Ovary (tissue), 9 donors: ENCODE data around the gene CACNA2D3. TPM values are rescaled to one million over a fixed set of nuclear protein-coding genes. Genes with fewer than 3 reads are reported as not detected.

Source experiments
- DNase-seq, 5 donors: peaks; one replicate each; pipeline ENCODE4 v3.0.0-alpha.2; 2019 to 2020
- H3K27ac ChIP-seq, 2 donors: fragments of 200-600 bp; one replicate each; pipeline versions ENCODE4 v1.5.1 to v1.8.0; 2019 to 2022
- H3K27me3 ChIP-seq: fragments of 200-600 bp; one replicate; pipeline ENCODE4 v1.8.0; 2022
- H3K36me3 ChIP-seq: fragments of 200-600 bp; sonication (generic); one replicate; pipeline ENCODE4 v1.5.1; 2019
- H3K4me1 ChIP-seq: one replicate; pipeline ENCODE4 v1.8.1; 2013; ENCODE audit warnings: mild to moderate bottlenecking, moderate library complexity; ENCODE audit not compliant: insufficient read depth
- H3K4me3 ChIP-seq: fragments of 200-600 bp; sonication (generic); one replicate; pipeline ENCODE4 v1.5.1; 2017
- H3K9me3 ChIP-seq, 2 donors: fragments of 200-600 bp in 1 of 2; sonication (generic) in 1 of 2; one replicate each; pipeline versions ENCODE4 v1.5.1 to v1.8.1; 2013 to 2019; ENCODE audit warnings: mild to moderate bottlenecking in 1 of 2, moderate library complexity in 1 of 2
- EP300 ChIP-seq: sonication (generic); formaldehyde crosslinking; IDR thresholded peaks from one replicate; pipeline ENCODE4 v1.6.1; 2017; ENCODE audit warnings: antibody characterized with exemption
- POLR2A ChIP-seq: fragments of 450-650 bp; IDR thresholded peaks from one replicate; pipeline ENCODE4 v1.6.1; 2017; ENCODE audit warnings: antibody characterized with exemption, mild to moderate bottlenecking, moderate library complexity
- WGBS, 3 donors: extraction: QIAGEN DNeasy Blood & Tissue Kit in 1 of 3; methylation state at CpG; one replicate each; pipeline versions ENCODE4 v1.1.5 to v1.1.7; 2013 to 2017; 5-methylcytosine and 5-hydroxymethylcytosine counted together
- intact Hi-C, 4 donors: fragments of 100-400 bp; cut with DNase I; formaldehyde crosslinking; loops; one replicate each; pipeline versions ENCODE4 v1.11.0 to v1.15.1; 2022 to 2023
- polyA plus RNA-seq, 2 donors: library from polyadenylated mRNA; stranded (reverse); fragments of 200-250 nt in 1 of 2; fragments of 350-450 nt in 1 of 2; fragmentation: Illumina TruSeq in 1 of 2; extraction: RNeasy Lipid Tissue Mini Kit (QIAGEN cat#74804) in 1 of 2; gene quantifications; one replicate each; pipeline ENCODE4 v1.2.3, GENCODE V29; 2013 to 2014
- total RNA-seq, 7 donors: library from RNA; depleted of rRNA in 2 of 7; stranded (reverse); fragments of >200 nt in 2 of 7; fragmentation: NEBNext Ultra II Directional in 3 of 7; extraction: Animal tissue kit (Norgen Biotek cat#: 25700) in 3 of 7; gene quantifications; one replicate each; pipeline versions ENCODE4 v1.1.0 to v1.2.4, GENCODE V29; 2016 to 2023
- TF ChIP-seq, protein P1 (sequence below), 3 donors: fragments of 450-650 bp in 2 of 3; fragments of 200-600 bp in 1 of 3; IDR thresholded peaks; one replicate each; pipeline versions ENCODE4 v1.5.1 to v1.8.0; 2016 to 2022; ENCODE audit warnings: antibody characterized with exemption in 3 of 3, mild to moderate bottlenecking in 1 of 3
- donor health status: DM: no; HTN: no; CAD: no; lungs with moderate emphysema.
- donor health status: DM: no; HTN: no; CAD: no.
- donor health status: Bipolar disorder and iron deficiency.
- donor health status: DM: yes; HTN: yes; CAD: no.
- donor health status: DM: no; HTN: no; CAD: no.
- donor health status: DM: yes; HTN: yes; CAD: no.

Gene CACNA2D3
- total and polyA plus RNA-seq, 9 donors, result 2.0 to 10.1 (median 4.7) TPM

DNA sequence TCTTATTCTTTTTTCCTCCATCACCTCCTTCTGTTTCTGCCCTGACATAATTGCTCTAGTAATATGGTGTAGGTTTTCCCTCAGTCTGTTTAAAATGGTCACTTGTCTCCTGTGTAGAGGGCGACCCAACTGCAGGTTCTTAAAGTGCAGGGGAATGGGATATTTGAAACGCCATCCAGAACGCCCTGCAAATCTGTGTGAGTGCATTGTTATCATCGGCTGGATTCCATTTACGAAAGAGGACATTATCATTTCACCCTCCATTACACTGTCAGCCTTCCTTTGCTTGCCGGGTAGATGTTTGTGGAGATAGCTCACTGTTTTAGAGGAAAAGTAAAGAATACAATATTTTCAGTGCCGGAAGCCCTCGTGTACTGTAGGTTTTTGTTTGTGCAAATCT is 451.5 kb downstream of the CACNA2D3 start:
- no peaks in the 10 kb centered on the region for H3K9me3 ChIP-seq
- H3K36me3 ChIP-seq, result no peaks in the 10 kb centered on the region
- H3K4me3 ChIP-seq, result no peak overlapping the region
- 80 to 82% (median 82%) methylated on average over 8 of the region's 8 CpGs for WGBS, 3 donors
- intact Hi-C loops, result no loop called here
- H3K27ac ChIP-seq, result no peak overlapping the region
- no peak for DNase-seq
- TF ChIP-seq POLR2A (no peak), EP300 (no peak)
- TF ChIP-seq, protein P1, sequence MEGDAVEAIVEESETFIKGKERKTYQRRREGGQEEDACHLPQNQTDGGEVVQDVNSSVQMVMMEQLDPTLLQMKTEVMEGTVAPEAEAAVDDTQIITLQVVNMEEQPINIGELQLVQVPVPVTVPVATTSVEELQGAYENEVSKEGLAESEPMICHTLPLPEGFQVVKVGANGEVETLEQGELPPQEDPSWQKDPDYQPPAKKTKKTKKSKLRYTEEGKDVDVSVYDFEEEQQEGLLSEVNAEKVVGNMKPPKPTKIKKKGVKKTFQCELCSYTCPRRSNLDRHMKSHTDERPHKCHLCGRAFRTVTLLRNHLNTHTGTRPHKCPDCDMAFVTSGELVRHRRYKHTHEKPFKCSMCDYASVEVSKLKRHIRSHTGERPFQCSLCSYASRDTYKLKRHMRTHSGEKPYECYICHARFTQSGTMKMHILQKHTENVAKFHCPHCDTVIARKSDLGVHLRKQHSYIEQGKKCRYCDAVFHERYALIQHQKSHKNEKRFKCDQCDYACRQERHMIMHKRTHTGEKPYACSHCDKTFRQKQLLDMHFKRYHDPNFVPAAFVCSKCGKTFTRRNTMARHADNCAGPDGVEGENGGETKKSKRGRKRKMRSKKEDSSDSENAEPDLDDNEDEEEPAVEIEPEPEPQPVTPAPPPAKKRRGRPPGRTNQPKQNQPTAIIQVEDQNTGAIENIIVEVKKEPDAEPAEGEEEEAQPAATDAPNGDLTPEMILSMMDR (IDR thresholded peaks at IDR 0.05), result no peak
- no peaks in the 10 kb centered on the region for H3K27me3 ChIP-seq
- H3K4me1 ChIP-seq, result no peaks in the 10 kb centered on the region

GRCh38 chr3:54574906-54575617 is 452.7 kb downstream of the CACNA2D3 start:
- no peaks in the 10 kb centered on the region for H3K9me3 ChIP-seq
- no peaks in the 10 kb centered on the region for H3K36me3 ChIP-seq
- no peaks in the 10 kb centered on the region for H3K27me3 ChIP-seq
- no peak for DNase-seq
- intact Hi-C loops, result no loop called here
- no peak overlapping the region for H3K27ac ChIP-seq
- TF ChIP-seq POLR2A, result no peak
- no peak for TF ChIP-seq EP300
- TF ChIP-seq, protein P1 (IDR thresholded peaks at IDR 0.05), result no peak
- no peak overlapping the region for H3K4me3 ChIP-seq
- 91 to 96% (median 94%) methylated on average over 6 of the region's 6 CpGs for WGBS, 3 donors
- no peaks in the 10 kb centered on the region for H3K4me1 ChIP-seq

DNA sequence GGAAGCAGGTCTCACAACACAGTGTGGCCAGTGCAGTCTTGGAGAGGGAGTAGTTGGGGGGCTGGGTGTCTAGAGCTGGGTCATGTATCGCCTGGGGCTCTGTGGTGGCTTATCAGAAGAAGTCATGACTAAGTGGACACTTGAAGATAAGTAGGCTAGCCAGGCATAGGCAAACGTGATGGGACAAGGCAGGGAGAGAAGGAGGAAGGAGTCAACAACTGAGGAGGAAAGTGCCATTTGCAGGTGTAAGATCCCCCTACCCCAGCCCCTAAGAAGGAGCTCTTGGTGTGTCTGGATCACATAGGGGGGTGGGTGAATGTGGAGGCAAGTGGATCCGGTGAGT is 453.2 kb downstream of the CACNA2D3 start:
- Histone ChIP-seq H3K9me3 (no peaks in the 10 kb centered on the region), H3K36me3 (no peaks in the 10 kb centered on the region), H3K4me1 (no peaks in the 10 kb centered on the region), H3K4me3 (no peak overlapping the region), H3K27me3 (no peaks in the 10 kb centered on the region), H3K27ac (no peak overlapping the region)
- intact Hi-C loops, result no loop called here
- TF ChIP-seq POLR2A, result no peak
- TF ChIP-seq, protein P1 (IDR thresholded peaks at IDR 0.05), result no peak
- TF ChIP-seq EP300, result no peak
- WGBS, 3 donors, result 72 to 77% (median 74%) methylated on average over 3 of the region's 3 CpGs
- DNase-seq, result no peak

GRCh38 chr3:54577313-54577712 is 455.0 kb downstream of the CACNA2D3 start:
- intact Hi-C loops, result no loop called here
- Histone ChIP-seq H3K27ac (no peak overlapping the region), H3K9me3 (no peaks in the 10 kb centered on the region), H3K4me3 (no peak overlapping the region), H3K27me3 (no peaks in the 10 kb centered on the region), H3K36me3 (no peaks in the 10 kb centered on the region), H3K4me1 (no peaks in the 10 kb centered on the region)
- TF ChIP-seq, protein P1 (IDR thresholded peaks at IDR 0.05), result no peak
- no peak for DNase-seq
- 95 to 96% (median 96%) methylated on average over 3 of the region's 3 CpGs for WGBS, 3 donors
